GM12878 (cell line): ENCODE data around the gene SLC38A1. TPM values are rescaled to one million over a fixed set of nuclear protein-coding genes. Genes with fewer than 3 reads are reported as not detected.
A peak's percentile ranks its signal among the peaks of the same experiment; 100 is the strongest.

Experiments
- ATF7 ChIP-seq: fragments of 450-650 bp; IDR thresholded peaks from 2 replicates; pipeline ENCODE4 v1.6.1; 2016; ENCODE audit warnings: low read depth, mild to moderate bottlenecking
- BRCA1 ChIP-seq: IDR thresholded peaks from 2 replicates; pipeline ENCODE4 v1.6.1; 2011; ENCODE audit warnings: low read depth, low read length, improper control_type of control experiment
- CEBPZ ChIP-seq: fragments of 150-350 bp; IDR thresholded peaks from 2 replicates; pipeline ENCODE4 v1.6.1; 2016; ENCODE audit warnings: low read depth, low read length
- CHD2 ChIP-seq: IDR thresholded peaks from 2 replicates; pipeline ENCODE4 v1.6.1; 2011; ENCODE audit warnings: low read depth, low read length, improper control_type of control experiment, borderline replicate concordance
- CREM ChIP-seq: IDR thresholded peaks from 2 replicates; pipeline ENCODE4 v1.6.1; 2014; ENCODE audit warnings: antibody characterized with exemption, low read depth
- DPF2 ChIP-seq: fragments of 450-650 bp; IDR thresholded peaks from 2 replicates; pipeline ENCODE4 v1.6.1; 2017; ENCODE audit warnings: mild to moderate bottlenecking
- IKZF1 ChIP-seq: fragments of 450-650 bp; conservative IDR thresholded peaks from 2 replicates; pipeline ENCODE4 v1.6.1; 2017; ENCODE audit warnings: antibody characterized with exemption, mild to moderate bottlenecking
- JUNB ChIP-seq: IDR thresholded peaks from 2 replicates; pipeline ENCODE4 v1.6.1; 2016; ENCODE audit warnings: antibody characterized with exemption, mild to moderate bottlenecking
- LARP7 ChIP-seq: fragments of 450-650 bp; IDR thresholded peaks from 2 replicates; pipeline ENCODE4 v1.6.1; 2017; ENCODE audit warnings: mild to moderate bottlenecking
- POLR2A ChIP-seq: IDR thresholded peaks from 2 replicates; pipeline ENCODE4 v1.6.1; 2011; ENCODE audit warnings: low read depth, mild to moderate bottlenecking, low read length
- SMC3 ChIP-seq: IDR thresholded peaks from 2 replicates; pipeline ENCODE4 v1.6.1; 2011; ENCODE audit warnings: low read length, improper control_type of control experiment, borderline replicate concordance
- WRNIP1 ChIP-seq: IDR thresholded peaks from 2 replicates; pipeline ENCODE4 v1.6.1; 2011; ENCODE audit warnings: low read depth, low read length, improper control_type of control experiment, borderline replicate concordance
- ZNF217 ChIP-seq: fragments of 450-650 bp; IDR thresholded peaks from 2 replicates; pipeline ENCODE4 v1.6.1; 2017; ENCODE audit warnings: antibody characterized with exemption, mild to moderate bottlenecking
- ZNF24 ChIP-seq: fragments of 450-650 bp; IDR thresholded peaks from 2 replicates; pipeline ENCODE4 v1.6.1; 2017; ENCODE audit warnings: antibody characterized with exemption, mild to moderate bottlenecking
- ZNF384 ChIP-seq: IDR thresholded peaks from 2 replicates; pipeline ENCODE4 v1.6.1; 2012; ENCODE audit warnings: low read depth, mild to moderate bottlenecking, low read length, improper control_type of control experiment, borderline replicate concordance
- polyA plus RNA-seq, 11 experiments: library from polyadenylated mRNA; depleted of rRNA in 4 of 11; unstranded in 6 of 11; stranded (reverse) in 5 of 11; fragments of >200 nt; fragmentation: Nextera tagmentation in 4 of 11; fragmentation: Illumina TruSeq in 1 of 11; extraction: Ambion mirVana in 4 of 11; extraction: Trizol in 1 of 11; gene quantifications; 1 replicate in 1 of 11; 2 replicates in 10 of 11; pipeline versions ENCODE4 v1.2.1 to v1.2.3, GENCODE V29; 2011 to 2016; ENCODE audit warnings: inconsistent platforms in 2 of 11, missing spikeins in 2 of 11, low read depth in 1 of 11
- total RNA-seq, 4 experiments: library from RNA; depleted of rRNA in 3 of 4; stranded (reverse); fragments of >200 nt in 3 of 4; fragmentation: Illumina TruSeq in 1 of 4; extraction: Trizol in 1 of 4; gene quantifications; 2 replicates each; pipeline versions ENCODE4 v1.2.1 to v1.2.3, GENCODE V29; 2013 to 2021
- TF ChIP-seq, protein P1 (sequence below): fragments of 450-650 bp; formaldehyde crosslinking; IDR thresholded peaks from 2 replicates; pipeline ENCODE4 v1.4.0; 2022; ENCODE audit warnings: mild to moderate bottlenecking, moderate library complexity
- TF ChIP-seq, protein P2 (sequence below): fragments of 450-650 bp; IDR thresholded peaks from 2 replicates; pipeline ENCODE4 v1.6.1; 2017; ENCODE audit warnings: antibody characterized with exemption, mild to moderate bottlenecking, moderate library complexity
- TF ChIP-seq, protein P3 (sequence below): fragments of 450-650 bp; IDR thresholded peaks from 2 replicates; pipeline ENCODE4 v1.6.1; 2018; ENCODE audit warnings: mild to moderate bottlenecking, low read depth, moderate library complexity; ENCODE audit not compliant: partially characterized antibody

Gene SLC38A1
- total and polyA plus RNA-seq, 10 of the 15 experiments (the other 5 are each of a cell fraction or from before 2014, with no cell fraction given): 38.1 to 191 (median 144) TPM

DNA sequence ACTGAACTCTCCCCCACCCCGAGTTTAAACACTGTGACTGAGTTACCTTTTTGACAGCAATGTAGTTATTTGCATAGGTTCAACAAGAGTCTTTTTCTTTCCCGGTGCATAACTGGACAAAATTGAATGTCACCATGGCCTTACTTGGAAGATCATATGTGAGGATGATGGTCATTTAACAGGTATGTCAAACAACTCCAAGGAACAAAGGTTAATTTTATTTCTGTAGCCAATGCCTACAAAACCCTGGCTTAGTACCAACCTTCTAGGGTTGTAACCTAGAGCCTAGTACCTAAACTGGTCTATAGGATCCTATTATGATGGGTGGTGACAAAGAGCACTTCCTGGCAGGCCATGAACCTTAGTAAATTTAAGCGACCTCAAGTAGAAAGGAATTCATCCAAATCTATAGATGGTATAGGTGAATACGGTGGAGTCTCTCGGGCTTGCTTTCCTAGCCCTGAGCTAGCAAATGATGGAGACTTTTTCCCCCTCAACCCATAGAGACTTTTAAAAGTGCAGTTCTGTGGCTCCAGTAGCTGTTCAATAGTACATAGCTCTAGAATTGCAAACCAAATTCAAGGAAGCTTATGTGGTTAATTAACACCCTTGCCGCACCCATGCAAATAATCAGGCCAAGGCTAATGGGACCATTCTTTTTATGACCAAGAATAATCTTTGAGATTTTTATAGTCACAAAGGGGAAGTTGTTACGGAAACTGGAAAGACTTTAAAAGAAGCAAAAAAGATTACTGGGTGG, 89.0 kb downstream of the SLC38A1 start (continued):
- TF ChIP-seq, protein P1, sequence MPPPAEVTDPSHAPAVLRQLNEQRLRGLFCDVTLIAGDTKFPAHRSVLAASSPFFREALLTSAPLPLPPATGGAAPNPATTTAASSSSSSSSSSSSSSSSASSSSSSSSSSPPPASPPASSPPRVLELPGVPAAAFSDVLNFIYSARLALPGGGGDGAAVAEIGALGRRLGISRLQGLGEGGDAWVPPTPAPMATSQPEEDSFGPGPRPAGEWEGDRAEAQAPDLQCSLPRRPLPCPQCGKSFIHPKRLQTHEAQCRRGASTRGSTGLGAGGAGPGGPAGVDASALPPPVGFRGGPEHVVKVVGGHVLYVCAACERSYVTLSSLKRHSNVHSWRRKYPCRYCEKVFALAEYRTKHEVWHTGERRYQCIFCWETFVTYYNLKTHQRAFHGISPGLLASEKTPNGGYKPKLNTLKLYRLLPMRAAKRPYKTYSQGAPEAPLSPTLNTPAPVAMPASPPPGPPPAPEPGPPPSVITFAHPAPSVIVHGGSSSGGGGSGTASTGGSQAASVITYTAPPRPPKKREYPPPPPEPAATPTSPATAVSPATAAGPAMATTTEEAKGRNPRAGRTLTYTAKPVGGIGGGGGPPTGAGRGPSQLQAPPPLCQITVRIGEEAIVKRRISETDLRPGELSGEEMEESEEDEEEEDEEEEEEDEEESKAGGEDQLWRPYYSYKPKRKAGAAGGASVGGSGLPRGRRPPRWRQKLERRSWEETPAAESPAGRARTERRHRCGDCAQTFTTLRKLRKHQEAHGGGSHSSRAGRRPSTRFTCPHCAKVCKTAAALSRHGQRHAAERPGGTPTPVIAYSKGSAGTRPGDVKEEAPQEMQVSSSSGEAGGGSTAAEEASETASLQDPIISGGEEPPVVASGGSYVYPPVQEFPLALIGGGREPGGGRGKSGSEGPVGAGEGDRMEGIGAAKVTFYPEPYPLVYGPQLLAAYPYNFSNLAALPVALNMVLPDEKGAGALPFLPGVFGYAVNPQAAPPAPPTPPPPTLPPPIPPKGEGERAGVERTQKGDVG (CRISPR knock-in tag): no peak
- TF ChIP-seq IKZF1: peak; percentile 94
- TF ChIP-seq LARP7: peak; percentile 20; the same call in 1 of the 2 replicates
- TF ChIP-seq, protein P2, sequence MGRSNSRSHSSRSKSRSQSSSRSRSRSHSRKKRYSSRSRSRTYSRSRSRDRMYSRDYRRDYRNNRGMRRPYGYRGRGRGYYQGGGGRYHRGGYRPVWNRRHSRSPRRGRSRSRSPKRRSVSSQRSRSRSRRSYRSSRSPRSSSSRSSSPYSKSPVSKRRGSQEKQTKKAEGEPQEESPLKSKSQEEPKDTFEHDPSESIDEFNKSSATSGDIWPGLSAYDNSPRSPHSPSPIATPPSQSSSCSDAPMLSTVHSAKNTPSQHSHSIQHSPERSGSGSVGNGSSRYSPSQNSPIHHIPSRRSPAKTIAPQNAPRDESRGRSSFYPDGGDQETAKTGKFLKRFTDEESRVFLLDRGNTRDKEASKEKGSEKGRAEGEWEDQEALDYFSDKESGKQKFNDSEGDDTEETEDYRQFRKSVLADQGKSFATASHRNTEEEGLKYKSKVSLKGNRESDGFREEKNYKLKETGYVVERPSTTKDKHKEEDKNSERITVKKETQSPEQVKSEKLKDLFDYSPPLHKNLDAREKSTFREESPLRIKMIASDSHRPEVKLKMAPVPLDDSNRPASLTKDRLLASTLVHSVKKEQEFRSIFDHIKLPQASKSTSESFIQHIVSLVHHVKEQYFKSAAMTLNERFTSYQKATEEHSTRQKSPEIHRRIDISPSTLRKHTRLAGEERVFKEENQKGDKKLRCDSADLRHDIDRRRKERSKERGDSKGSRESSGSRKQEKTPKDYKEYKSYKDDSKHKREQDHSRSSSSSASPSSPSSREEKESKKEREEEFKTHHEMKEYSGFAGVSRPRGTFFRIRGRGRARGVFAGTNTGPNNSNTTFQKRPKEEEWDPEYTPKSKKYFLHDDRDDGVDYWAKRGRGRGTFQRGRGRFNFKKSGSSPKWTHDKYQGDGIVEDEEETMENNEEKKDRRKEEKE: 0 out of 2 replicates have a peak, but pooled peaks have one; percentile 12
- TF ChIP-seq, protein P3, sequence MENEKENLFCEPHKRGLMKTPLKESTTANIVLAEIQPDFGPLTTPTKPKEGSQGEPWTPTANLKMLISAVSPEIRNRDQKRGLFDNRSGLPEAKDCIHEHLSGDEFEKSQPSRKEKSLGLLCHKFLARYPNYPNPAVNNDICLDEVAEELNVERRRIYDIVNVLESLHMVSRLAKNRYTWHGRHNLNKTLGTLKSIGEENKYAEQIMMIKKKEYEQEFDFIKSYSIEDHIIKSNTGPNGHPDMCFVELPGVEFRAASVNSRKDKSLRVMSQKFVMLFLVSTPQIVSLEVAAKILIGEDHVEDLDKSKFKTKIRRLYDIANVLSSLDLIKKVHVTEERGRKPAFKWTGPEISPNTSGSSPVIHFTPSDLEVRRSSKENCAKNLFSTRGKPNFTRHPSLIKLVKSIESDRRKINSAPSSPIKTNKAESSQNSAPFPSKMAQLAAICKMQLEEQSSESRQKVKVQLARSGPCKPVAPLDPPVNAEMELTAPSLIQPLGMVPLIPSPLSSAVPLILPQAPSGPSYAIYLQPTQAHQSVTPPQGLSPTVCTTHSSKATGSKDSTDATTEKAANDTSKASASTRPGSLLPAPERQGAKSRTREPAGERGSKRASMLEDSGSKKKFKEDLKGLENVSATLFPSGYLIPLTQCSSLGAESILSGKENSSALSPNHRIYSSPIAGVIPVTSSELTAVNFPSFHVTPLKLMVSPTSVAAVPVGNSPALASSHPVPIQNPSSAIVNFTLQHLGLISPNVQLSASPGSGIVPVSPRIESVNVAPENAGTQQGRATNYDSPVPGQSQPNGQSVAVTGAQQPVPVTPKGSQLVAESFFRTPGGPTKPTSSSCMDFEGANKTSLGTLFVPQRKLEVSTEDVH: peak; percentile 7
- no peak for TF ChIP-seq JUNB
- peak; percentile 43; the same call in 1 of the 2 replicates for TF ChIP-seq CHD2
- peak; percentile 94 for TF ChIP-seq DPF2
- no peak for TF ChIP-seq CREM
- TF ChIP-seq ZNF217: peak; percentile 83; the same call in 1 of the 2 replicates
- no peak for TF ChIP-seq SMC3
- TF ChIP-seq WRNIP1: no peak
- TF ChIP-seq ZNF384: no peak
- no peak for TF ChIP-seq BRCA1
- TF ChIP-seq POLR2A: no peak
- TF ChIP-seq ZNF24: 0 out of 2 replicates have a peak, but pooled peaks have one; percentile 27
- no peak for TF ChIP-seq CEBPZ
- peak; percentile 71 for TF ChIP-seq ATF7
